H1 (cell line): Measurements from ENCODE around the gene CELF4. TPM values are rescaled to one million over a fixed set of nuclear protein-coding genes. Genes with fewer than 3 reads are reported as not detected.
A peak's percentile ranks its signal among the peaks of the same experiment; 100 is the strongest.

Experiments
- CTCF ChIA-PET: fragments of 300-600 bp; sonication (Branson Sonifier 250); formaldehyde crosslinking; loops from one replicate; lab custom pipeline; 2021; ENCODE audit not compliant: partially characterized antibody; lab: Charles Lee
- POLR2A ChIA-PET: fragments of 300-600 bp; sonication (Branson Sonifier 250); formaldehyde crosslinking; loops from one replicate; lab custom pipeline; 2021; ENCODE audit warnings: inconsistent platforms; ENCODE audit not compliant: partially characterized antibody; lab: Charles Lee
- DNase-seq, 2 experiments: peaks; one replicate each; pipeline versions ENCODE4 v3.0.0 to v3.0.0-alpha.2; 2010 to 2022; ENCODE audit warnings: low spot score in 2 of 2, low read depth in 1 of 2, mixed read lengths in 1 of 2
- FAIRE-seq: peaks from 2 replicates; lab custom pipeline; 2011; peaks lifted over from hg19 to GRCh38; lab: Jason Lieb, UNC
- H2AFZ ChIP-seq: 2 replicates; pipeline ENCODE4 v1.8.1; 2012; ENCODE audit warnings: low read length, inconsistent platforms
- H2AK5ac ChIP-seq: 2 replicates; pipeline ENCODE4 v1.6.1; 2013; ENCODE audit warnings: low read depth, low read length
- H2BK120ac ChIP-seq: replicated peaks from 2 replicates; pipeline ENCODE3; 2013; ENCODE audit warnings: low read depth, low read length, inconsistent platforms
- H2BK12ac ChIP-seq: 2 replicates; pipeline ENCODE4 v1.6.1; 2013; ENCODE audit warnings: low read depth, low read length
- H2BK15ac ChIP-seq: 2 replicates; pipeline ENCODE4 v1.6.1; 2013; ENCODE audit warnings: low read length
- H2BK20ac ChIP-seq: 2 replicates; pipeline ENCODE4 v1.6.1; 2013; ENCODE audit warnings: low read length
- H2BK5ac ChIP-seq: 2 replicates; pipeline ENCODE4 v1.6.1; 2013; ENCODE audit warnings: low read depth, low read length
- H3K14ac ChIP-seq: 2 replicates; pipeline ENCODE4 v1.6.1; 2013; ENCODE audit warnings: inconsistent platforms; ENCODE audit not compliant: insufficient read length
- H3K18ac ChIP-seq: 2 replicates; pipeline ENCODE4 v1.6.1; 2013; ENCODE audit warnings: low read length; ENCODE audit errors: extremely low read depth
- H3K23ac ChIP-seq: 2 replicates; pipeline ENCODE4 v1.6.1; 2013; ENCODE audit warnings: inconsistent platforms; ENCODE audit not compliant: insufficient read length
- H3K23me2 ChIP-seq: 2 replicates; pipeline ENCODE4 v1.6.1; 2013; ENCODE audit warnings: low read depth, low read length
- H3K27ac ChIP-seq: 2 replicates; pipeline ENCODE4 v1.6.1; 2011; ENCODE audit warnings: low read depth, low read length, inconsistent platforms
- H3K27me3 ChIP-seq, 4 experiments: replicated peaks in 1 of 4; 1 replicate in 1 of 4; 2 replicates in 3 of 4; pipeline versions ENCODE4 v1.6.1 to v1.8.1; 2011 to 2013; ENCODE audit warnings: low read length in 3 of 4, mild to moderate bottlenecking in 3 of 4, inconsistent platforms in 2 of 4, mixed read lengths in 2 of 4, moderate library complexity in 1 of 4; ENCODE audit not compliant: control insufficient read depth in 3 of 4, insufficient read depth in 3 of 4; ENCODE audit errors: extremely low read depth in 1 of 4
- H3K36me3 ChIP-seq, 4 experiments: 2 replicates each; pipeline versions ENCODE4 v1.6.1 to v1.8.1; 2011 to 2013; ENCODE audit warnings: mild to moderate bottlenecking in 4 of 4, low read length in 3 of 4, moderate library complexity in 2 of 4, control low read depth in 1 of 4, inconsistent platforms in 1 of 4; ENCODE audit not compliant: insufficient read depth in 4 of 4, control insufficient read depth in 2 of 4
- H3K4ac ChIP-seq: replicated peaks from 2 replicates; pipeline ENCODE3; 2013; ENCODE audit warnings: low read length, low read depth, mixed read lengths, inconsistent platforms; ENCODE audit not compliant: insufficient read length
- H3K4me1 ChIP-seq, 4 experiments: replicated peaks in 1 of 4; 1 replicate in 1 of 4; 2 replicates in 3 of 4; pipeline versions ENCODE4 v1.6.1 to v1.8.1; 2011 to 2013; ENCODE audit warnings: low read length in 3 of 4, inconsistent platforms in 2 of 4, mixed read lengths in 1 of 4; ENCODE audit not compliant: insufficient read depth in 4 of 4, control insufficient read depth in 3 of 4
- H3K4me2 ChIP-seq, 2 experiments: 2 replicates each; pipeline versions ENCODE4 v1.6.1 to v1.8.1; 2011 to 2013; ENCODE audit warnings: low read depth in 2 of 2, low read length in 2 of 2, control low read depth in 1 of 2, inconsistent platforms in 1 of 2, mild to moderate bottlenecking in 1 of 2; ENCODE audit not compliant: insufficient read depth in 1 of 2
- H3K4me3 ChIP-seq, 4 experiments: fragments of 200-600, 300-600 bp in 1 of 4; sonication (generic), shearing (Covaris generic), sonication (Bioruptor Twin) in 1 of 4; 2 replicates each; pipeline versions ENCODE4 v1.5.1 to v1.8.1; 2011 to 2016; ENCODE audit warnings: low read length in 4 of 4, low read depth in 3 of 4, control low read depth in 2 of 4, inconsistent platforms in 2 of 4, mild to moderate bottlenecking in 2 of 4, mixed read lengths in 1 of 4, moderate library complexity in 1 of 4; ENCODE audit not compliant: insufficient read depth in 2 of 4; ENCODE audit errors: extremely low read depth in 1 of 4
- H3K56ac ChIP-seq: replicated peaks from 2 replicates; pipeline ENCODE3; 2013; ENCODE audit warnings: low read depth, mild to moderate bottlenecking, mixed read lengths, low read length, inconsistent platforms; ENCODE audit not compliant: insufficient read length
- H3K79me1 ChIP-seq: 2 replicates; pipeline ENCODE4 v1.6.1; 2013; ENCODE audit warnings: low read depth, low read length, control low read depth
- H3K79me2 ChIP-seq, 2 experiments: 2 replicates each; pipeline versions ENCODE4 v1.6.1 to v1.8.1; 2012 to 2013; ENCODE audit warnings: low read length in 2 of 2, mild to moderate bottlenecking in 2 of 2, inconsistent platforms in 1 of 2; ENCODE audit not compliant: insufficient read depth in 2 of 2, control insufficient read depth in 1 of 2
- H3K9ac ChIP-seq, 4 experiments: replicated peaks in 1 of 4; 1 replicate in 1 of 4; 2 replicates in 3 of 4; pipeline versions ENCODE4 v1.6.1 to v1.8.1; 2011 to 2013; ENCODE audit warnings: low read depth in 3 of 4, low read length in 3 of 4, control low read depth in 2 of 4, mild to moderate bottlenecking in 2 of 4, moderate library complexity in 2 of 4, inconsistent platforms in 1 of 4; ENCODE audit errors: extremely low read depth in 1 of 4
- H3K9me3 ChIP-seq, 2 experiments: 2 replicates each; pipeline versions ENCODE4 v1.6.1 to v1.8.1; 2012 to 2013; ENCODE audit warnings: mild to moderate bottlenecking in 2 of 2, moderate library complexity in 2 of 2, control low read depth in 1 of 2, inconsistent platforms in 1 of 2, low read depth in 1 of 2, low read length in 1 of 2, mixed read lengths in 1 of 2; ENCODE audit not compliant: insufficient read depth in 2 of 2
- H4K20me1 ChIP-seq, 2 experiments: replicated peaks in 1 of 2; 2 replicates each; pipeline versions ENCODE3 to v1.8.1; 2011 to 2013; ENCODE audit warnings: inconsistent platforms in 2 of 2, low read length in 2 of 2, mild to moderate bottlenecking in 1 of 2; ENCODE audit not compliant: insufficient read depth in 2 of 2, control insufficient read depth in 1 of 2
- H4K5ac ChIP-seq: 2 replicates; pipeline ENCODE4 v1.6.1; 2013; ENCODE audit warnings: low read length, low read depth, mixed read lengths, inconsistent platforms; ENCODE audit not compliant: insufficient read length
- H4K8ac ChIP-seq: 2 replicates; pipeline ENCODE4 v1.8.0; 2013; ENCODE audit warnings: mild to moderate bottlenecking, moderate library complexity, low read length, inconsistent platforms; ENCODE audit not compliant: insufficient read depth; ENCODE audit errors: extremely low read depth
- H4K91ac ChIP-seq: replicated peaks from 2 replicates; pipeline ENCODE3; 2013; ENCODE audit warnings: low read length, mixed read lengths, inconsistent platforms; ENCODE audit not compliant: insufficient read length
- BCL11A ChIP-seq, 2 experiments: IDR thresholded peaks; one replicate each; pipeline ENCODE4 v1.6.1; 2011; ENCODE audit warnings: low read depth in 2 of 2, low read length in 2 of 2, mild to moderate bottlenecking in 2 of 2
- CBX8 ChIP-seq: fragments of 300-800, 300-1000 bp; sonication (generic); IDR thresholded peaks from 2 replicates; pipeline ENCODE4 v1.7.1; 2016; ENCODE audit warnings: low read depth, low read length, borderline replicate concordance
- CREB1 ChIP-seq: IDR thresholded peaks from 2 replicates; pipeline ENCODE4 v1.6.1; 2012; ENCODE audit warnings: inconsistent platforms
- EZH2 ChIP-seq: fragments of 200-600 bp; sonication (generic); IDR thresholded peaks from 2 replicates; pipeline ENCODE4 v1.7.1; 2012; ENCODE audit warnings: low read depth, mild to moderate bottlenecking, moderate library complexity, low read length, inconsistent platforms; ENCODE audit not compliant: severe bottlenecking
- FOSL1 ChIP-seq: IDR thresholded peaks from 2 replicates; pipeline ENCODE4 v1.6.1; 2011; ENCODE audit warnings: mild to moderate bottlenecking, low read depth, low read length, moderate library complexity; ENCODE audit not compliant: insufficient read depth
- HDAC2 ChIP-seq, 2 experiments: fragments of 300-600 bp in 1 of 2; sonication (generic) in 1 of 2; IDR thresholded peaks; 2 replicates each; pipeline ENCODE4 v1.6.1; 2011 to 2012; ENCODE audit warnings: low read depth in 2 of 2, low read length in 2 of 2, mild to moderate bottlenecking in 2 of 2, moderate library complexity in 2 of 2, borderline replicate concordance in 1 of 2, inconsistent platforms in 1 of 2
- KDM1A ChIP-seq: fragments of 200-600, 300-600 bp; sonication (generic); IDR thresholded peaks from 2 replicates; pipeline ENCODE4 v1.7.1; 2016; ENCODE audit warnings: mild to moderate bottlenecking, low read length, borderline replicate concordance
- PHF8 ChIP-seq: fragments of 200-600 bp; sonication (generic); conservative IDR thresholded peaks from 2 replicates; pipeline ENCODE4 v1.7.1; 2012; ENCODE audit warnings: low read depth, mild to moderate bottlenecking, inconsistent platforms, low read length, moderate library complexity
- SP1 ChIP-seq: IDR thresholded peaks from 2 replicates; pipeline ENCODE4 v1.6.1; 2011; ENCODE audit warnings: low read depth, low read length
- SP2 ChIP-seq: IDR thresholded peaks from 2 replicates; pipeline ENCODE4 v1.6.1; 2012; ENCODE audit warnings: mild to moderate bottlenecking, low read length, inconsistent platforms
- YY1 ChIP-seq: IDR thresholded peaks from 2 replicates; pipeline ENCODE4 v1.6.1; 2011; ENCODE audit warnings: low read depth, mild to moderate bottlenecking, low read length
- WGBS, 2 experiments: shearing (Covaris generic) in 1 of 2; methylation state at CpG; one replicate each; pipeline versions ENCODE4 v1.1.6 to v1.1.7; 2013 to 2015; ENCODE audit warnings: low lambda C conversion rate in 2 of 2, mixed read lengths in 2 of 2, inconsistent platforms in 1 of 2, low coverage in 1 of 2, missing lambda C conversion rate in 1 of 2; ENCODE audit not compliant: insufficient replicate concordance in 2 of 2, insufficient coverage in 1 of 2, insufficient read length in 1 of 2; ENCODE audit errors: extremely low coverage in 1 of 2, missing lambda C conversion rate in 1 of 2; 5-methylcytosine and 5-hydroxymethylcytosine counted together
- polyA plus RNA-seq, 7 experiments: library from polyadenylated mRNA; depleted of rRNA in 3 of 7; stranded (reverse) in 5 of 7; unstranded in 2 of 7; fragments of >200 nt in 5 of 7; fragments of 200-250 nt in 2 of 7; gene quantifications; 1 replicate in 5 of 7; 2 replicates in 1 of 7; 4 replicates in 1 of 7; pipeline versions ENCODE4 v1.2.1 to v1.2.3, GENCODE V29; 2011 to 2013; ENCODE audit warnings: missing spikeins in 2 of 7, mixed read lengths in 2 of 7
- total RNA-seq: library from RNA; stranded (reverse); fragmentation: NEBNext Ultra II Directional; extraction: Animal tissue kit (Norgen Biotek cat#: 25700); gene quantifications from 2 replicates; pipeline ENCODE4 v1.2.1, GENCODE V29; 2021
- TF ChIP-seq, protein P1 (sequence below): IDR thresholded peaks from 2 replicates; pipeline ENCODE4 v1.6.1; 2012; ENCODE audit warnings: low read length, inconsistent platforms

The CELF4 gene
- total and polyA plus RNA-seq, 2 of the 8 experiments (the other 6 are each of a cell fraction or from before 2014, with no cell fraction given) = 1.6 to 3.4 TPM

DNA sequence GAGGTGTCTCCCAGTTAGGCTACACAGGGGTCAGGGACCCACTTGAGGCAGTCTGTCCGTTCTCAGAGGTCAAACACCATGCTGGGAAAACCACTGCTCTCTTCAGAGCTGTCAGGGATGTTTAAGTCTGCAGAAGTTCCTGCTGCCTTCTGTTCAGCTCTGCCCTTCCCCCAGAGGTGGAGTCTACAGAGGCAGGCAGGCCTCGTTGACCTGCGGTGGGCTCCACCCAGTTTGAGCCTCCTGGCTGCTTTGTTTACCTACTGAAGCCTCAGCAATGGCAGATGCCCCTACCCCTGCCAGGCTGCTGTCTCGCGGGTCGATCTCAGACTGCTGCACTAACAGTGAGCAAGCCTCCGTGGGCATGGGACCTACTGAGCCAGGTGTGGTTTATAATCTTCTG, 346.3 kb downstream of the CELF4 start:
- POLR2A ChIA-PET = no interaction called here
- no peak overlapping the region for H3K27ac ChIP-seq
- no peak overlapping the region for H3K4me3 ChIP-seq
- no peak overlapping the region for H4K8ac ChIP-seq
- no peak overlapping the region for H2BK12ac ChIP-seq
- H3K9ac ChIP-seq = no peak overlapping the region
- no peak for TF ChIP-seq BCL11A (IDR thresholded peaks at IDR 0.05; ENCODE audit: low read depth in 2 of 2, low read length in 2 of 2)
- no peak for TF ChIP-seq CBX8
- no peak for TF ChIP-seq EZH2
- no peak for TF ChIP-seq CREB1
- no peak for TF ChIP-seq HDAC2 (IDR thresholded peaks at IDR 0.05; ENCODE audit: borderline replicate concordance in 1 of 2, low read depth in 2 of 2, low read length in 2 of 2)
- TF ChIP-seq SP1 = no peak
- TF ChIP-seq YY1 = no peak
- TF ChIP-seq FOSL1 = no peak
- no peak for TF ChIP-seq KDM1A
- TF ChIP-seq, protein P1, sequence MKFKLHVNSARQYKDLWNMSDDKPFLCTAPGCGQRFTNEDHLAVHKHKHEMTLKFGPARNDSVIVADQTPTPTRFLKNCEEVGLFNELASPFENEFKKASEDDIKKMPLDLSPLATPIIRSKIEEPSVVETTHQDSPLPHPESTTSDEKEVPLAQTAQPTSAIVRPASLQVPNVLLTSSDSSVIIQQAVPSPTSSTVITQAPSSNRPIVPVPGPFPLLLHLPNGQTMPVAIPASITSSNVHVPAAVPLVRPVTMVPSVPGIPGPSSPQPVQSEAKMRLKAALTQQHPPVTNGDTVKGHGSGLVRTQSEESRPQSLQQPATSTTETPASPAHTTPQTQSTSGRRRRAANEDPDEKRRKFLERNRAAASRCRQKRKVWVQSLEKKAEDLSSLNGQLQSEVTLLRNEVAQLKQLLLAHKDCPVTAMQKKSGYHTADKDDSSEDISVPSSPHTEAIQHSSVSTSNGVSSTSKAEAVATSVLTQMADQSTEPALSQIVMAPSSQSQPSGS = no peak
- TF ChIP-seq PHF8 = no peak
- TF ChIP-seq SP2 = no peak
- TF ChIP-seq, all 59 proteins: peak for 0
- Histone ChIP-seq H4K91ac (no peak overlapping the region), H2BK15ac (no peak overlapping the region), H2BK5ac (no peak overlapping the region), H3K4me1 (peaks cover 0 to 11% (median 2%) of the 10 kb centered on the region in 4 experiments; a peak in 5 of 7 replicates), H3K18ac (no peak overlapping the region), H3K4ac (no peak overlapping the region), H3K79me2 (no peaks in the 10 kb centered on the region), H2AK5ac (no peak overlapping the region), H2BK20ac (no peak overlapping the region), H2AFZ (no peak overlapping the region), H3K79me1 (no peaks in the 10 kb centered on the region), H2BK120ac (no peak overlapping the region), H3K14ac (no peak overlapping the region), H3K56ac (no peak overlapping the region), H4K5ac (no peak overlapping the region), H3K36me3 (no peaks in the 10 kb centered on the region), H3K4me2 (peak overlapping the region; percentile 6 to 52; a peak in 2 of 4 replicates), H4K20me1 (peaks cover 0 to 2% of the 10 kb centered on the region in 2 experiments), H3K9me3 (peaks cover 0 to 5% of the 10 kb centered on the region in 2 experiments; a peak in 1 of 4 replicates), H3K23ac (no peak overlapping the region), H3K23me2 (no peaks in the 10 kb centered on the region), H3K27me3 (peaks cover 14 to 32% (median 26%) of the 10 kb centered on the region in 4 experiments)
- WGBS, 2 experiments = 74% methylated on average over 6 of the region's 7 CpGs; no CpG with 5 or more reads in 1 of the 2 experiments
- no peak for DNase-seq
- CTCF ChIA-PET = interaction anchor here (0.8 to 2.9 kb wide), 12 partner anchors 8 to 276 kb away, joined by 3 to 7 read pairs (median 4); no protein-coding TSS in a partner anchor
- FAIRE-seq = no peak
